Measurements from ENCODE around the gene PRPS1. TPM values are rescaled to one million over a fixed set of nuclear protein-coding genes. Genes with fewer than 3 reads are reported as not detected.

The PRPS1 gene
- total RNA-seq, 1 donor from 2014 or later, result 112 TPM

DNA sequence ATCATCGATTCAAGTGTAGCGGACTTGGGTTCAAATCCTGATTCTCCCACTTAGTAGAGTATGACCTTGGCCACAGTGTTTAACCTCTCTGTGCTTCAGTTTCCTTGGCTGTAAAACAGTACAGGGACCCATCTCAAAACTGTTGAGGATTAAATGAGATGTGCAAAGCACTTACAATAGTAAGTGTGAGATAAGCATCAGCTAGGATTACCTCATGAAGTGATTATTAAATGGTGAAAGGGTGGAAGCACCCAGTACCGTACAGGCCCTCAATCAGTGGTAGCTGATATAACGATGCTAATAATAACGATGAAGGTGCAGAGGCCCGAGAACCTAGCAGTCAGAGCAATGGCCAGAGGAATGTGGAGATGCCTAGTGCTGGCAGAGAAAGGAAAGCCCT, 45.1 kb downstream of the PRPS1 start:
- H3K9me3 Mint-ChIP-seq, result no peaks in the 10 kb centered on the region
- H3K27me3 Mint-ChIP-seq, result no peaks in the 10 kb centered on the region
- H3K27ac Mint-ChIP-seq, result peak overlapping the region; percentile 94
- intact Hi-C loops (cut with micrococcal nuclease), result loop anchor here (1.0 to 5.0 kb wide), 4 partner anchors 45 to 219 kb away; partner anchors contain the start of gene NCBP2L
- DNase-seq, result no peak
- peaks cover 43% of the 10 kb centered on the region for H3K4me1 Mint-ChIP-seq
- H3K4me3 Mint-ChIP-seq, result peak overlapping the region; percentile 65
- peaks cover 1% of the 10 kb centered on the region for H3K36me3 Mint-ChIP-seq (ENCODE audit: low read depth)

DNA sequence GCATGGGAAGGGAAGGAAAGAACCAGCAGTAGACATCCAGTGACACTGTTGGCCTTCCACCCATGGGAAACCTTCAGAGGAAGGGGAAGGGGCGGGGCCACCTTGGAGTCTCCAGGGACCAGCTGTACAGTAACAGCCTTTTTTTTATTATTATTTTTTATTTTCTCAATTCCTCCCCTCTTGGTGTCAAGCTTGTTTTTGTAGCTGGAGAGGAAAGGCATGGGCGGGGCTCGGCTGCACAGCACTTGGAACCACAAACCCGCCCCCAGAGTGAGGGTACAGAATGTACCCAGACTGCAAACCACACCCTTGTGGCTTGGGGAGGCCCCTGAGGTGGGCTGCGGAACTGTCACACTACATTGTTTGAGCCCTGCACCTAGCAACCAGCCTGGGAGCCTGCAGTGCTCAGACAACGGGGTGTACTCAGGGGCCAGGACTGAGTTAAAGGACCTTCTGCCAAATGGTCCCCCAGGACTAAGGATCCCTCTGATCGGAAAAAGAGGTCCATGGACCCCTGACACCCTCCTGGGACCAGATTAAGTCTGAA, 45.7 kb downstream of the PRPS1 start:
- H3K4me3 Mint-ChIP-seq, result peak overlapping the region; percentile 92
- H3K27me3 Mint-ChIP-seq, result no peaks in the 10 kb centered on the region
- peaks cover 1% of the 10 kb centered on the region for H3K36me3 Mint-ChIP-seq (ENCODE audit: low read depth)
- peak overlapping the region; percentile 94 for H3K27ac Mint-ChIP-seq
- H3K9me3 Mint-ChIP-seq, result no peaks in the 10 kb centered on the region
- H3K4me1 Mint-ChIP-seq, result peaks cover 48% of the 10 kb centered on the region
- DNase-seq, result peak; percentile 96
- intact Hi-C loops (cut with micrococcal nuclease), result loop anchor here (1.0 to 5.0 kb wide), 6 partner anchors 37 to 218 kb away; partner anchors contain the start of genes NCBP2L and PRPS1

DNA sequence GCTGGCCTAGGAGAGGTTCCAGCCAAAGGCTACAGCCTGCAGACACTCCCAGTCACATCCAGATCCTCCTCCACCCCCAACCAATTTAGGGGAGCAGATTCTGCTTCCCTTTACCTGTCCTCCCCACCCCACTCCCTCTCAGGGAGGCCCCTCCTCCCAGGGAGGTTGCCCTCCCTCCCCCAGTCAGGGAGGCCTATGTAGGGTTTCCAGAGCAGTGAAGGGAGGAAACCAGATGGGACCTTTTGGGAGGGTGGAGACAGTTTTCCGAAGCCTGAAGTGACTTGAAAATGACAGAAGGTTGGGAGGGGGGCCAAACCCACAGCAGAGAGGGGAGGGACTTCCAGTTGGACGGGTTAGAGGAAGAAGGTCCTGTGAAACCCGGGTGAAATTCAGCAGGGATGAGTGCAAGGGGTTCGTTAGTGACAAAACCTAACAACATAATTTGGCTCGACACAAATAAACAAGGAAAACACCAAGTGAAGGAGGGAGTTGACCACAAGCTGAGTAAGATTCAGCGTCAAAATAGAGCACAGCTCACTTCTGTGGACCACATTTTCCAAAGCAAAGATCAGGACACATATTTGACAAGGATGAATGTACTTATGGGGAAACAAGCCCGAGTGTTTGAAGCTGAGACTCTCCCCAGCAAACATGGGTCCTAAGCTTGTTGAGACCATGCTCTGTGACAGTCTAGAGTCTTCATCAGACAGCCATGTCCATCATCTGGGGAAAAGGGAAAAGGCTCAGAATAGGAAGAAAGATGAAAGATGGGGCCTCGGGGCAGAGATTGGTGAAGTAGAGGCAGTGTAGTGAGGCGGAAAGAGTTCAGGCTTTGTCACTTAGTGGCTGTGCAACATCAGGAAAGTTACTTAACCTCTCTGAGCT, 46.4 kb downstream of the PRPS1 start:
- peaks cover 50% of the 10 kb centered on the region for H3K4me1 Mint-ChIP-seq
- H3K36me3 Mint-ChIP-seq (ENCODE audit: low read depth), result no peaks in the 10 kb centered on the region
- peak overlapping the region; percentile 94 for H3K27ac Mint-ChIP-seq
- H3K4me3 Mint-ChIP-seq, result peak overlapping the region; percentile 92
- H3K9me3 Mint-ChIP-seq, result no peaks in the 10 kb centered on the region
- DNase-seq, result peak; percentile 85
- intact Hi-C loops (cut with micrococcal nuclease), result loop anchor here (1.0 to 5.0 kb wide), 4 partner anchors 37 to 218 kb away; partner anchors contain the start of genes MID2 and PRPS1
- no peaks in the 10 kb centered on the region for H3K27me3 Mint-ChIP-seq

DNA sequence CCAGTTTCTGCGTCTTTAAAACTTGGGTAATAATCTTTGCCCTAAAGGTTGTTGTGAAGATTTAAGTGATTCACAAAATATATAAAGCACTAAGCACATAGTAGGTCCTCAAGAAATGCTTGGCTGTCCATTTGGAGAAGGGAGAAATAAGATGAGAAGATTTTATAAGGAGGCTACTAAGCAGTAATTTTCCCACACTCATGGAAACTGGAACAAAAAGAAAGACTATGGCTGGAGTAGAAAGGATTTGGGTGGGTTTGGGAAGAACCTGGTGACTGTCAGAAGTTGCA, 47.0 kb downstream of the PRPS1 start:
- Mint-ChIP-seq H3K27me3 (no peaks in the 10 kb centered on the region), H3K36me3 (ENCODE audit: low read depth) (no peaks in the 10 kb centered on the region)
- intact Hi-C loops (cut with micrococcal nuclease), result loop anchor here (5.0 kb wide), 1 partner anchor 152 kb away; the partner anchor contains the start of gene MID2

DNA sequence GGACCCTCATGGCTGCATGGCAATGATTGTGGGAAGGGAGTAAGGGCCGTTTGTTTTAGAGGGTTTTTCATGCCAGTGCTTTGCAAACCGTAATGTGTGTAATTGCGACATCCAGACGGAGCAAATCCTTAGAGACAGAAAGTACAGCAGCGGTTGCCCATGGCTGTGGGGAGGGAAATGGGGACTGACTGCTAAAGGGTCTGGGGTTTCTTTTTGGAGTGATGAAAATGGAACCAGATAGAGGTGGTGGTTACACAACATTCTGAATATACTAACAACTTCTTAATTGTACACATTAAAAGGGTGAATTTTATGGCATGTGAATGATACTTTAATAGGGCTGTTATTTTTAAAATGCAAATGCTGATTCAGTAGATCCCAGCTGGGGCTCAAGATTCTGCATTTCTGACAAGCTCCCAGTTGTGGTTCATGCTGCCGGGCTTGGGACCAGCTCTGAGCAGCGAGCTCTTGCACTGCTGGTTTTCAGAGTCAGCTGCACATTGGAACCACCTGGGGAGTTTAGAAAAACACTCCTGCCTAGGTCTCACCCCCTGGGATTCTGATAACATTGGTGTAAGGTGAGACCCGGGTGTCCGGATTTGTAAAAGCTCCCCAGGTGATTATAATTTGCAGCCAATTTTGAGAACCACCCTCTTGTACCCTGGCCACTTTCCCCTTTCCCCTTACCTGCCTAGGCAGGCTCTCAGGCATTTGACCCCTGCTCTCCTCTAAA, 47.7 kb downstream of the PRPS1 start:
- Mint-ChIP-seq H3K9me3 (no peaks in the 10 kb centered on the region), H3K27me3 (no peaks in the 10 kb centered on the region), H3K27ac (peak overlapping the region; percentile 94), H3K4me3 (peak overlapping the region; percentile 92), H3K36me3 (ENCODE audit: low read depth) (no peaks in the 10 kb centered on the region), H3K4me1 (peaks cover 55% of the 10 kb centered on the region)
- DNase-seq, result peak; percentile 74
- intact Hi-C loops (cut with micrococcal nuclease), result loop anchor here (5.0 kb wide), 1 partner anchor 151 kb away; the partner anchor contains the start of gene MID2

More for the DNA sequence above, 47.0 kb downstream of the PRPS1 start:
- peaks cover 53% of the 10 kb centered on the region for H3K4me1 Mint-ChIP-seq
- peak overlapping the region; percentile 92 for H3K4me3 Mint-ChIP-seq
- no peaks in the 10 kb centered on the region for H3K9me3 Mint-ChIP-seq
- no peak for DNase-seq
- H3K27ac Mint-ChIP-seq, result peak overlapping the region; percentile 94

DNA sequence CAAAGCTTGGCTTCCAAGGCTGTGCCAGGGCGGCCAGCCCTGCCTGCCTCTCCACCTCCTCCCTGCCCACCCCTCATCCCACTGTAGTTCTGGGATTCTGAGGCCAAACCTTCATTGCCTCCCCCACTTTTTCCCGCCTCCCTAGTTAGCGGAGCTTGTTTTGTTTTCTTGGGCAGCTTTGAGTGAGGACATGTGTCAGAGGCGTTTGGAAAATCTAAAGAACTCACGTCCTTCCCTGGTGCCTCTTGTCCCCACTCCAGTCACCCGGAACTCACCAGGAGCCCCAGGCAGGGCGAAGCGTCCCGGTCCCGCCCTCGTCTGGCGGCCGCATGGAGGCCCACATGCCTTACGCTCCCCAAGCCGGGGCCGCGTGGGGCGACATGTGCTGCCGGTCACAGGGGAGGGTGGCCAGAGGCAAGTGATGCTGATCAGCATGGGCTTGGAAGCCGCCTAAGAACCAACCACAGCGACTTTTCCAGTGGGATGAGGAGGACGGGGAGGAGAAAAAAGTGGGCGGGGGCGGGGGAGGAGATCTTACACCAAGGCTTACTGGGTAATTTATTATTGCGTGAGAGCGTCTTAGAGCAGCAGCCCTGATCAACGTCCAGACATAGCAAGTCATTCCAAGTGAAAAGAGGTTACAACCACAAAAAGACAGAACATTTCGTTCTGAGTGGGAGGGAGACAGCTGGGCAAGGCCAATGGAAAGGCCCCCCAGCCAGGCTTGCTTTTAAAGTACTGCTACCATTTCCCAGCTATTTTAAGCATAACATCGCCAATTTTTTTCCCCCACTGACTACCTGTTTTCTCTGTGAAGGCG, 48.5 kb downstream of the PRPS1 start:
- intact Hi-C loops (cut with micrococcal nuclease), result loop anchor here (5.0 kb wide), 1 partner anchor 151 kb away; the partner anchor contains the start of gene MID2

DNA sequence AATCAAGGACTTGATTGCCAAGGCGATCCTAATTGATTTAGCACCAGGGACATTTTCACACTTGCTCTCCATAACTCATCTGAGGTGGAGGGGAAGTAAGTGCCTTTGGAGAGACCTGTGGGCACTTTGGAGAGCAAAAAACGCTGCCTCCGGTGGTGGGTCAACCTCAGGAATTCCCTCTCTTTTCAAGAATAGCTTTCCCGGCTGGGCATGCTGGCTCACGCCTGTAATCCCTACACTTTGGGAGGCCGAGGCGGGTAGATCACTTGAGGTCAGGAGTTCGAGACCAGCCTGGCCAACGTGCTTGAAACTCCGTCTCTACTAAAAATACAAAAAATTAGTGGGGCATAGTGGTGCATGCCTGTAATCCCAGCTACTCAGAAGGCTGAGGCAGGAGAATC, 49.2 kb downstream of the PRPS1 start:
- intact Hi-C loops (cut with micrococcal nuclease), result loop anchor here (5.0 kb wide), 1 partner anchor 150 kb away; the partner anchor contains the start of gene MID2
- Mint-ChIP-seq H3K9me3 (no peaks in the 10 kb centered on the region), H3K27ac (peak overlapping the region; percentile 94), H3K4me1 (peaks cover 55% of the 10 kb centered on the region), H3K27me3 (no peaks in the 10 kb centered on the region), H3K36me3 (ENCODE audit: low read depth) (no peaks in the 10 kb centered on the region), H3K4me3 (peak overlapping the region; percentile 92)
- no peak for DNase-seq

More for the DNA sequence above, 48.5 kb downstream of the PRPS1 start:
- H3K27ac Mint-ChIP-seq, result peak overlapping the region; percentile 94
- H3K36me3 Mint-ChIP-seq (ENCODE audit: low read depth), result no peaks in the 10 kb centered on the region
- DNase-seq, result peak; percentile 86
- peaks cover 55% of the 10 kb centered on the region for H3K4me1 Mint-ChIP-seq
- no peaks in the 10 kb centered on the region for H3K27me3 Mint-ChIP-seq
- peak overlapping the region; percentile 92 for H3K4me3 Mint-ChIP-seq
- no peaks in the 10 kb centered on the region for H3K9me3 Mint-ChIP-seq

DNA sequence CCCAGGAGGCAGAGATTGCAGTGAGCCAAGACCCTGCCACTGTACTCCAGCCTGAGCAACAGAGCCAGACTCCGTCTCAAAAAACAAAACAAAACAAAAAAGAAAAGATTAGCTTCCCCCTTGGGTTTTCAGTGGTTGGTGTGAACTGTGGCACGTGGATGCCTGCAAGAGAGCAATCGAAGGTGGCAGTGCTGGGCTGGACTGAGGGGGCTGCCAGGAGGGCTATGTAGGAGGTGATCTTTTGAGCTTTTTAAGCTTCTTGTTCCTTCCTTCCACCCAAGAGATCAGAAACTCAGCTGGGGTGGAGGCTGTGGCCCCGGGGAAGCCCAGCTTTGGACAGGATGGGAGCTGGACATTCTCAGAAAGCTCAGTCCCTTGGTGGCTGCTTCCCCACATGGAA, 49.6 kb downstream of the PRPS1 start:
- Mint-ChIP-seq H3K27ac (peak overlapping the region; percentile 94), H3K36me3 (ENCODE audit: low read depth) (no peaks in the 10 kb centered on the region), H3K27me3 (no peaks in the 10 kb centered on the region), H3K4me1 (peaks cover 54% of the 10 kb centered on the region), H3K4me3 (peak overlapping the region; percentile 55), H3K9me3 (no peaks in the 10 kb centered on the region)
- intact Hi-C loops (cut with micrococcal nuclease), result loop anchor here (5.0 kb wide), 1 partner anchor 149 kb away; the partner anchor contains the start of gene MID2
- DNase-seq, result no peak

DNA sequence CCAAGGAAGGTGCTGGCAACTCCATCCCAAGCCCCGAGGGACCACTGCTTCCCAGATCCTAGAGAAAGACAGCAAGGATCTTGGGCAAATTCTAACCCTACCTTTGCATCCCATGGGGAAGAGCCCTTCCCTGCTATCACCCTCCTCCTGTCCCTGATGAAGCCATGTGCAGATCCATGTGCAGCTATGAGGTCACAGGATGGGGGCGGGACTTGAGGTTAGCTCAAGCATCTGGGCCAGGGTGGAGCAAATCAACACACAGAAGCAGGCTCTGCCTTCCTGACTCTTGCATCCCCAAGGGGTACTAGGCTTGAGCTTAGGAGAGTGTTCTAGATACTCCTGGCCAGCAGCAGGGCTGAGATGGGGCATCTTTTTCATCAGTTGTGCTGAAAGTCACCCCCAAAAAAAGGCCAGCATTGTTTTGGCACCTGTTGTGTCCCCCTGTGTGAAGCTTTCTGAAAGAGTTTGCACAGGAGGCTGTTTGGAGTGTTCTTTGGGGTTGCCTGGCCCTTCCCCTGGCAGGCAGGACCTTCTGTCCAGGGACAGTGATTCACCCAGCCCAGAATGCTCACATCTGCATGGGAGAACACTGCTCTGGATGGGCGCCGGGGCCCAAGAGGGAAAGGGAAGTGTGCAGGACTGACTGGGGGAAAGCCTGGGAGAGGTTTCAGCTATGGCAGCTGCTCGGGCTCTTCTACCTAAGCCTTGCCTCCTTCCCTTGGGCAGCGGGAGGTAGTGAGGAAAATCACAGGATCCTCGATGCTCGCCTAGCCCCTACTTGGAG, 50.8 kb downstream of the PRPS1 start:
- H3K27me3 Mint-ChIP-seq, result no peaks in the 10 kb centered on the region
- DNase-seq, result peak; percentile 92
- intact Hi-C loops (cut with micrococcal nuclease), result loop anchor here (5.0 kb wide), 1 partner anchor 148 kb away; the partner anchor contains the start of gene MID2
- no peaks in the 10 kb centered on the region for H3K9me3 Mint-ChIP-seq
- peaks cover 49% of the 10 kb centered on the region for H3K4me1 Mint-ChIP-seq
- H3K27ac Mint-ChIP-seq, result peak overlapping the region; percentile 94
- H3K4me3 Mint-ChIP-seq, result peak overlapping the region; percentile 55
- H3K36me3 Mint-ChIP-seq (ENCODE audit: low read depth), result no peaks in the 10 kb centered on the region

DNA sequence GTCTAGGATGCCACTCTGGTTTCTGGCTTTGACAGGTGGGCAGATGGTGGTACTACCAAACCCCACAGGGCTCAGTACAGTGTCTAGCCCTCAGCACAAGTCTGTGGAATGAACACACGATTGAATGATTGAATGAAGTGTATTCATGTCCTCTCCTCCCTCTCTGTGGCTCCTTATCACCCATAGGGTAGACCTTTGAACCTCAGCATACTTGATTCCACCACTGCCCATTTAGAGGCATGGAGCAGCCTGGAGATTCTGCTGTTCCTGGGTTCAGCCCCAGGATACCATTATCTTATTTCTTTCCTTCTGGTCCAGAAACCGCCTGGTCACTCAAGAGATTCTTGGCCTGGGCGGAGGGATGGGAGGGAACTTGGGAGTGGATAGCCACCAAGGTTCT, 53.9 kb downstream of the PRPS1 start:
- peaks cover 32% of the 10 kb centered on the region for H3K4me1 Mint-ChIP-seq
- H3K36me3 Mint-ChIP-seq (ENCODE audit: low read depth), result no peaks in the 10 kb centered on the region
- no peak for DNase-seq
- intact Hi-C loops (cut with micrococcal nuclease), result no loop called here
- H3K9me3 Mint-ChIP-seq, result no peaks in the 10 kb centered on the region
- no peaks in the 10 kb centered on the region for H3K27me3 Mint-ChIP-seq
- H3K27ac Mint-ChIP-seq, result no peak overlapping the region
- H3K4me3 Mint-ChIP-seq, result no peak overlapping the region

DNA sequence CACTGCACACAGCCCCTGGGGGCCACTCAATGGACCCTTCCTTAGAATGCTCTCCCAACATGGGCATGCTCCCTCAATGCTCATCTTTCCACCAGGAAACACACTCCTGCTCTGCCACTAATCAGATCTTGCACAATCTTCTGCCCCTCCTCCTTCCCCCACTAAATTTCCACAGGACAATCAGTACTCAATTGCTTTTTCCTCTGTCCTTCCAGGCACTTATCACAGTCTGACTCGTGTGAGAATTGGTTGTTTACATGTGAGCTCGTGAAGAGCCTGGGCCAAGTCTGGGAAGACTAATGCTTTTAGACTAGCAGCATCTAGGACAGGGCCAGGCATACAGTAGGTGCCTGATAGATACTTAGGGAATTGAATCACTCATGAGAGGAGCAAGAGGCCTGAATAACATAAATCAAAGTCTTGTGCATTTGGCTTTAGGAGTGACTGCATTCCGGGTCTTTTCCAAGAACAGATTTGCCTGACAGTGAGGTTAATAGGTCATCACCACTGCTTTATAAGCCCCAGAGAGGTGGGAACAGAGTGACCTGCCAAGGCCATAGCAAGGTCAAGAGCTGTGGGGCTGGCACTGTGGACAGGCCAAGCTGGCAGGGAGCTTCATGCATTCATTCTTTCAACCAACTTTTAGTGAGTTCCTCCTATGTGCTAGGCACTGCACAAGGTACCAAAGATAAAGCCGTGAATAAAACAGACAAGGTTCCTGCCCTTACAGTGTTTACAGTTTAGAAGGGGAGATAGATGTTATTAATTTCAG, 55.0 kb downstream of the PRPS1 start:
- Mint-ChIP-seq H3K4me1 (peaks cover 28% of the 10 kb centered on the region), H3K4me3 (no peak overlapping the region), H3K27ac (peak overlapping the region; percentile 18), H3K27me3 (no peaks in the 10 kb centered on the region), H3K36me3 (ENCODE audit: low read depth) (no peaks in the 10 kb centered on the region), H3K9me3 (no peaks in the 10 kb centered on the region)
- intact Hi-C loops (cut with micrococcal nuclease), result no loop called here
- DNase-seq, result no peak

DNA sequence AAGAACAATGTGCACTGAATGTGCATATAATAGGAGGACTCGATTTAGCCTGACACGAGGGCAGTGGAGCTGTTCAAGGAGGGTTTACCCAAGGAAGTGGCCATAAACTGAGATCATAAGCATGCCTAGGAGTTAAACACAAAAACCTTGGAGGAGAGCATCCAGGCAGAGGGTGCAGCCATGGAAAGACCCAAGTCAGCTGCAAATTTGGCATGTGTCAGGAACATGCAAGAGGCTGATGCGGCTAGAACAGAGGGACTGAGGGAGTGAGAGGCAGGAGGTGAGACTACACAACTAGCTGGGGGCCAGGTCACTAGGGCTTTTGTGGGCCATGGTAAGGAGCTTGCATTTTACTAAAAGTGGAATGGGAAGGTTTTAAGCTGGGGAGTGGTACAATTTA, 55.6 kb downstream of the PRPS1 start:
- Mint-ChIP-seq H3K27ac (peak overlapping the region; percentile 18), H3K4me3 (no peak overlapping the region), H3K4me1 (peaks cover 22% of the 10 kb centered on the region), H3K9me3 (no peaks in the 10 kb centered on the region), H3K27me3 (no peaks in the 10 kb centered on the region), H3K36me3 (ENCODE audit: low read depth) (no peaks in the 10 kb centered on the region)
- no peak for DNase-seq
- intact Hi-C loops (cut with micrococcal nuclease), result no loop called here
